ENCODE measurements around the gene KIAA1755. TPM values are rescaled to one million over a fixed set of nuclear protein-coding genes. Genes with fewer than 3 reads are reported as not detected.

KIAA1755 gene
- total RNA-seq, 1 donor from 2014 or later, result 17.8 TPM

- H3K9me3 Mint-ChIP-seq (ENCODE audit: low read depth), result no peaks in the 10 kb centered on the region
- no peaks in the 10 kb centered on the region for H3K27me3 Mint-ChIP-seq (ENCODE audit: low read depth)
- no peak for DNase-seq (ENCODE audit: low spot score)
- TF ChIP-seq, protein P1, sequence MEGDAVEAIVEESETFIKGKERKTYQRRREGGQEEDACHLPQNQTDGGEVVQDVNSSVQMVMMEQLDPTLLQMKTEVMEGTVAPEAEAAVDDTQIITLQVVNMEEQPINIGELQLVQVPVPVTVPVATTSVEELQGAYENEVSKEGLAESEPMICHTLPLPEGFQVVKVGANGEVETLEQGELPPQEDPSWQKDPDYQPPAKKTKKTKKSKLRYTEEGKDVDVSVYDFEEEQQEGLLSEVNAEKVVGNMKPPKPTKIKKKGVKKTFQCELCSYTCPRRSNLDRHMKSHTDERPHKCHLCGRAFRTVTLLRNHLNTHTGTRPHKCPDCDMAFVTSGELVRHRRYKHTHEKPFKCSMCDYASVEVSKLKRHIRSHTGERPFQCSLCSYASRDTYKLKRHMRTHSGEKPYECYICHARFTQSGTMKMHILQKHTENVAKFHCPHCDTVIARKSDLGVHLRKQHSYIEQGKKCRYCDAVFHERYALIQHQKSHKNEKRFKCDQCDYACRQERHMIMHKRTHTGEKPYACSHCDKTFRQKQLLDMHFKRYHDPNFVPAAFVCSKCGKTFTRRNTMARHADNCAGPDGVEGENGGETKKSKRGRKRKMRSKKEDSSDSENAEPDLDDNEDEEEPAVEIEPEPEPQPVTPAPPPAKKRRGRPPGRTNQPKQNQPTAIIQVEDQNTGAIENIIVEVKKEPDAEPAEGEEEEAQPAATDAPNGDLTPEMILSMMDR (IDR thresholded peaks at IDR 0.05), result no peak
- H3K4me1 Mint-ChIP-seq (ENCODE audit: low read depth), result peaks cover 11% of the 10 kb centered on the region
- H3K27ac Mint-ChIP-seq (ENCODE audit: unreplicated experiment), result no peak overlapping the region
- no peak overlapping the region for H3K4me3 Mint-ChIP-seq (ENCODE audit: unreplicated experiment)
- peaks cover 2% of the 10 kb centered on the region for H3K36me3 Mint-ChIP-seq (ENCODE audit: low read depth)
Observed at GRCh38 chr20:38190166-38190565, 70.4 kb downstream of the KIAA1755 start.

GRCh38 chr20:38187517-38187916, 73.0 kb downstream of the KIAA1755 start:
- peaks cover 15% of the 10 kb centered on the region for H3K4me1 Mint-ChIP-seq (ENCODE audit: low read depth)
- H3K9me3 Mint-ChIP-seq (ENCODE audit: low read depth), result peaks cover under 1% of the 10 kb centered on the region
- H3K36me3 Mint-ChIP-seq (ENCODE audit: low read depth), result peaks cover 2% of the 10 kb centered on the region
- no peaks in the 10 kb centered on the region for H3K27me3 Mint-ChIP-seq (ENCODE audit: low read depth)
- TF ChIP-seq, protein P1 (IDR thresholded peaks at IDR 0.05), result peak; percentile 27
- no peak for DNase-seq (ENCODE audit: low spot score)
- H3K27ac Mint-ChIP-seq (ENCODE audit: unreplicated experiment), result no peak overlapping the region
- H3K4me3 Mint-ChIP-seq (ENCODE audit: unreplicated experiment), result no peak overlapping the region

- H3K4me1 Mint-ChIP-seq (ENCODE audit: low read depth), result peaks cover 16% of the 10 kb centered on the region
Observed at GRCh38 chr20:38186788-38187221, 73.7 kb downstream of the KIAA1755 start.

GRCh38 chr20:38184101-38184500, 76.4 kb downstream of the KIAA1755 start:
- TF ChIP-seq, protein P1 (IDR thresholded peaks at IDR 0.05), result no peak
- Mint-ChIP-seq H3K27me3 (ENCODE audit: low read depth) (no peaks in the 10 kb centered on the region), H3K4me1 (ENCODE audit: low read depth) (peaks cover 31% of the 10 kb centered on the region), H3K9me3 (ENCODE audit: low read depth) (peaks cover 5% of the 10 kb centered on the region), H3K27ac (ENCODE audit: unreplicated experiment) (no peak overlapping the region), H3K4me3 (ENCODE audit: unreplicated experiment) (no peak overlapping the region), H3K36me3 (ENCODE audit: low read depth) (no peaks in the 10 kb centered on the region)
- no peak for DNase-seq (ENCODE audit: low spot score)

More at GRCh38 chr20:38186788-38187221, 73.7 kb downstream of the KIAA1755 start:
- TF ChIP-seq, protein P1 (IDR thresholded peaks at IDR 0.05), result no peak
- no peak for DNase-seq (ENCODE audit: low spot score)
- no peak overlapping the region for H3K4me3 Mint-ChIP-seq (ENCODE audit: unreplicated experiment)
- peaks cover 2% of the 10 kb centered on the region for H3K36me3 Mint-ChIP-seq (ENCODE audit: low read depth)
- H3K27me3 Mint-ChIP-seq (ENCODE audit: low read depth), result no peaks in the 10 kb centered on the region
- peaks cover 5% of the 10 kb centered on the region for H3K9me3 Mint-ChIP-seq (ENCODE audit: low read depth)
- H3K27ac Mint-ChIP-seq (ENCODE audit: unreplicated experiment), result no peak overlapping the region

GRCh38 chr20:38181971-38182370, 78.6 kb downstream of the KIAA1755 start:
- no peak for DNase-seq (ENCODE audit: low spot score)
- TF ChIP-seq, protein P1 (IDR thresholded peaks at IDR 0.05), result no peak
- Mint-ChIP-seq H3K27ac (ENCODE audit: unreplicated experiment) (no peak overlapping the region), H3K27me3 (ENCODE audit: low read depth) (no peaks in the 10 kb centered on the region), H3K4me1 (ENCODE audit: low read depth) (peaks cover 31% of the 10 kb centered on the region), H3K36me3 (ENCODE audit: low read depth) (no peaks in the 10 kb centered on the region), H3K9me3 (ENCODE audit: low read depth) (peaks cover 5% of the 10 kb centered on the region), H3K4me3 (ENCODE audit: unreplicated experiment) (no peak overlapping the region)

All from chondrocyte (in vitro differentiated cells).